HCT116 (cell line): ENCODE data around the gene NFATC1. TPM values are rescaled to one million over a fixed set of nuclear protein-coding genes. Genes with fewer than 3 reads are reported as not detected.

Experiments used
- ATAC-seq: fragments of 200-7000 bp; cut with Tn5 transposase; 2 replicates; pipeline ENCODE4 v1.9.1; 2020; ENCODE audit warnings: mild to moderate bottlenecking, moderate library complexity
- BruUV-seq: library from RNA; stranded (reverse); fragments of 400-500 nt; replicated peaks from 2 replicates; lab custom pipeline; 2021; lab: Mats Ljungman, UMichigan
- CTCF ChIA-PET: fragments of 300-600 bp; sonication (Branson Sonifier 250); formaldehyde crosslinking; loops from one replicate; lab custom pipeline; 2021; ENCODE audit warnings: antibody characterized with exemption; lab: Charles Lee
- POLR2A ChIA-PET: fragments of 300-600, 350-600 bp; sonication (Branson Sonifier 250); formaldehyde crosslinking; loops from one replicate; lab custom pipeline; 2021; ENCODE audit warnings: antibody characterized with exemption; lab: Charles Lee
- RAD21 ChIA-PET, 2 experiments: fragments of 300-600 bp; sonication (Branson Sonifier 250); formaldehyde crosslinking; loops; one replicate each; lab custom pipeline; 2023; ENCODE audit warnings: low total read pairs in 2 of 2; ENCODE audit not compliant: uncharacterized antibody in 2 of 2, unreplicated experiment in 2 of 2, low non-redundant PET in 1 of 2; lab: Charles Lee
- DNase-seq: peaks from one replicate; pipeline ENCODE4 v3.0.0-alpha.2; 2010; ENCODE audit warnings: low read depth, low spot score
- H2AFZ ChIP-seq: fragments of 200-600 bp; shearing (Covaris generic), sonication (generic); 2 replicates; pipeline ENCODE4 v1.6.1; 2017; ENCODE audit warnings: low read depth, mixed run types, mixed read lengths, antibody characterized with exemption, low read length; ENCODE audit not compliant: poor library complexity, severe bottlenecking
- H3K27ac ChIP-seq: 2 replicates; pipeline ENCODE4 v1.5.1; 2012; ENCODE audit warnings: low read depth, low read length
- H3K27me3 ChIP-seq: fragments of 200-600 bp; sonication (generic); 2 replicates; pipeline ENCODE4 v1.6.1; 2016; ENCODE audit warnings: mixed run types, low read length, mixed read lengths; ENCODE audit not compliant: insufficient read depth
- H3K36me3 ChIP-seq, 2 experiments: fragments of 200-500 bp in 1 of 2; fragments of 200-600 bp in 1 of 2; sonication (Bioruptor generic) in 1 of 2; sonication (generic) in 1 of 2; 2 replicates each; pipeline versions ENCODE4 v1.5.1 to v1.6.1; 2014 to 2016; ENCODE audit warnings: low read length in 2 of 2, inconsistent platforms in 1 of 2, mixed read lengths in 1 of 2, mixed run types in 1 of 2; ENCODE audit not compliant: insufficient read depth in 2 of 2, control insufficient read depth in 1 of 2
- H3K4me1 ChIP-seq, 2 experiments: fragments of 200-600 bp in 1 of 2; sonication (generic) in 1 of 2; 2 replicates each; pipeline versions ENCODE4 v1.5.1 to v1.6.1; 2012 to 2017; ENCODE audit warnings: low read length in 2 of 2, inconsistent platforms in 1 of 2, mild to moderate bottlenecking in 1 of 2, mixed read lengths in 1 of 2, mixed run types in 1 of 2, moderate library complexity in 1 of 2; ENCODE audit not compliant: insufficient read depth in 2 of 2, control insufficient read depth in 1 of 2
- H3K4me2 ChIP-seq: fragments of 200-600 bp; sonication (generic); 2 replicates; pipeline ENCODE4 v1.6.1; 2017; ENCODE audit warnings: mixed run types, low read length, mixed read lengths
- H3K4me3 ChIP-seq, 2 experiments: fragments of 200-600 bp in 1 of 2; sonication (generic) in 1 of 2; replicated peaks in 1 of 2; 2 replicates each; pipeline ENCODE4 v1.5.1; 2011 to 2016; ENCODE audit warnings: low read length in 2 of 2, control low read depth in 1 of 2, low read depth in 1 of 2, mild to moderate bottlenecking in 1 of 2, mixed read lengths in 1 of 2, mixed run types in 1 of 2
- H3K79me2 ChIP-seq: fragments of 200-600 bp; sonication (generic); 2 replicates; pipeline ENCODE4 v1.6.1; 2017; ENCODE audit warnings: mild to moderate bottlenecking, mixed run types, low read length, moderate library complexity, mixed read lengths; ENCODE audit not compliant: insufficient read depth
- H3K9ac ChIP-seq: fragments of 200-600 bp; sonication (generic); 2 replicates; pipeline ENCODE4 v1.6.1; 2016; ENCODE audit warnings: low read length, mixed read lengths
- H3K9me2 ChIP-seq: fragments of 200-600 bp; sonication (generic), shearing (Covaris generic); 2 replicates; pipeline ENCODE4 v1.6.1; 2017; ENCODE audit warnings: mixed run types, mild to moderate bottlenecking, moderate library complexity; ENCODE audit not compliant: insufficient read depth
- H3K9me3 ChIP-seq, 2 experiments: fragments of 200-500 bp in 1 of 2; fragments of 200-600 bp in 1 of 2; sonication (Bioruptor generic) in 1 of 2; sonication (generic) in 1 of 2; 2 replicates each; pipeline ENCODE4 v1.6.1; 2014 to 2017; ENCODE audit warnings: low read length in 2 of 2, mixed read lengths in 2 of 2, inconsistent platforms in 1 of 2, low read depth in 1 of 2, mild to moderate bottlenecking in 1 of 2, mixed run types in 1 of 2, moderate library complexity in 1 of 2; ENCODE audit not compliant: control insufficient read depth in 1 of 2, insufficient read depth in 1 of 2
- H4K20me1 ChIP-seq: fragments of 200-600 bp; sonication (generic), shearing (Covaris generic); 2 replicates; pipeline ENCODE4 v1.6.1; 2017; ENCODE audit warnings: mixed run types, mild to moderate bottlenecking, moderate library complexity; ENCODE audit not compliant: insufficient read depth
- ATF3 ChIP-seq: IDR thresholded peaks from 2 replicates; pipeline ENCODE4 v1.6.1; 2012
- ELF1 ChIP-seq: IDR thresholded peaks from 2 replicates; pipeline ENCODE4 v1.6.1; 2012; ENCODE audit warnings: low read depth, borderline replicate concordance
- EZH2phosphoT487 ChIP-seq: fragments of 200-600 bp; IDR thresholded peaks from 2 replicates; pipeline ENCODE4 v1.6.1; 2018; ENCODE audit warnings: antibody characterized with exemption, borderline replicate concordance
- RAD21 ChIP-seq: IDR thresholded peaks from 2 replicates; pipeline ENCODE4 v1.6.1; 2012; ENCODE audit warnings: low read depth, mild to moderate bottlenecking
- REST ChIP-seq: IDR thresholded peaks from 2 replicates; pipeline ENCODE4 v1.6.1; 2012; ENCODE audit warnings: low read depth
- TCF7L2 ChIP-seq: IDR thresholded peaks from 2 replicates; pipeline ENCODE4 v1.7.0; 2011; ENCODE audit warnings: borderline replicate concordance, inconsistent platforms; ENCODE audit not compliant: insufficient read depth, insufficient read length; ENCODE audit errors: extremely low read depth
- ZFX ChIP-seq: fragments of 450-650 bp; IDR thresholded peaks from 2 replicates; pipeline ENCODE4 v1.6.1; 2017
- intact Hi-C: fragments of 100-400 bp; cut with micrococcal nuclease; formaldehyde crosslinking; loops from 2 replicates; pipeline ENCODE4 v1.10.0; 2022
- total RNA-seq: library from RNA; stranded (reverse); gene quantifications from one replicate; pipeline ENCODE4 v1.2.1, GENCODE V29; 2021; ENCODE audit not compliant: unreplicated experiment

The NFATC1 gene
- total RNA-seq, 1 experiment from 2014 or later, result 20.8 TPM

- no peaks in the 10 kb centered on the region for H3K9me2 ChIP-seq
- H3K27ac ChIP-seq, result no peak overlapping the region
- no peak for DNase-seq
- no peaks in the 10 kb centered on the region for H4K20me1 ChIP-seq
- H3K9ac ChIP-seq, result no peak overlapping the region
- no peaks in the 10 kb centered on the region for H3K79me2 ChIP-seq
- H3K27me3 ChIP-seq, result 0 out of 2 replicates have a peak, but pooled peaks cover 10% of the 10 kb centered on the region
- TF ChIP-seq TCF7L2 (no peak), ELF1 (no peak), ATF3 (no peak), EZH2phosphoT487 (no peak), REST (no peak), RAD21 (no peak), ZFX (no peak)
- no peaks in the 10 kb centered on the region for H3K9me3 ChIP-seq
- H2AFZ ChIP-seq, result no peak overlapping the region
- ChIA-PET CTCF (no interaction called here), POLR2A (no interaction called here), RAD21 (no interaction called here)
- no TSS peak for BruUV-seq
- no peak for ATAC-seq
- intact Hi-C loops, result no loop called here
- no peak overlapping the region for H3K4me3 ChIP-seq
- H3K4me1 ChIP-seq, result no peaks in the 10 kb centered on the region
- H3K36me3 ChIP-seq, result no peaks in the 10 kb centered on the region
- H3K4me2 ChIP-seq, result no peak overlapping the region
Observed at GRCh38 chr18:79542876-79543750, 147.4 kb downstream of the NFATC1 start.
